GM23338 (cell line): ENCODE measurements around the gene EYS. TPM values are rescaled to one million over a fixed set of nuclear protein-coding genes. Genes with fewer than 3 reads are reported as not detected.

Source experiments
- ATAC-seq: fragments of 200-7000 bp; cut with Tn5 transposase; 3 replicates; pipeline ENCODE4 v1.9.1; 2020
- DNase-seq: peaks from one replicate; pipeline ENCODE4 v3.0.0-alpha.2; 2015; ENCODE audit warnings: low spot score
- H2AFZ ChIP-seq: fragments of 200-600 bp; sonication (generic); 2 replicates; pipeline ENCODE4 v1.8.0; 2016; ENCODE audit warnings: antibody characterized with exemption, mild to moderate bottlenecking, moderate library complexity
- H3F3A ChIP-seq: fragments of 200-600 bp; sonication (generic); replicated peaks from 2 replicates; pipeline ENCODE4 v1.8.0; 2017; ENCODE audit warnings: antibody characterized with exemption, mixed run types, low read depth
- H3K27ac ChIP-seq: fragments of 200-600 bp; sonication (generic); 2 replicates; pipeline ENCODE4 v1.6.1; 2016; ENCODE audit warnings: low read depth
- H3K27me3 ChIP-seq: fragments of 200-600 bp; sonication (generic); 2 replicates; pipeline ENCODE4 v1.8.0; 2016; ENCODE audit warnings: mild to moderate bottlenecking, mixed run types, moderate library complexity; ENCODE audit not compliant: insufficient read depth
- H3K36me3 ChIP-seq: fragments of 200-600 bp; sonication (generic); 2 replicates; pipeline ENCODE4 v1.8.0; 2016; ENCODE audit warnings: mild to moderate bottlenecking; ENCODE audit not compliant: insufficient read depth
- H3K4me1 ChIP-seq: fragments of 200-600 bp; sonication (generic); 2 replicates; pipeline ENCODE4 v1.8.0; 2016; ENCODE audit warnings: mild to moderate bottlenecking, moderate library complexity; ENCODE audit not compliant: insufficient read depth
- H3K4me2 ChIP-seq: fragments of 200-600 bp; sonication (generic); 2 replicates; pipeline ENCODE4 v1.7.1; 2017; ENCODE audit warnings: mixed run types
- H3K4me3 ChIP-seq: fragments of 200-600 bp; sonication (generic); 2 replicates; pipeline ENCODE4 v1.6.1; 2016; ENCODE audit warnings: mixed run types
- H3K79me2 ChIP-seq: fragments of 200-600 bp; sonication (generic); replicated peaks from 2 replicates; pipeline ENCODE4 v1.8.0; 2017; ENCODE audit warnings: mild to moderate bottlenecking; ENCODE audit not compliant: insufficient read depth
- H3K9me2 ChIP-seq: fragments of 200-600 bp; sonication (generic); 2 replicates; pipeline ENCODE4 v1.8.0; 2017; ENCODE audit not compliant: insufficient read depth
- H4K20me1 ChIP-seq: fragments of 200-600 bp; sonication (generic); replicated peaks from 2 replicates; pipeline ENCODE4 v1.8.0; 2017; ENCODE audit warnings: mild to moderate bottlenecking; ENCODE audit not compliant: insufficient read depth
- H3K27ac Mint-ChIP-seq: 2 replicates; pipeline ENCODE4 v1.8.0; 2020; ENCODE audit warnings: inconsistent platforms, mild to moderate bottlenecking, moderate library complexity, mixed read lengths
- H3K27me3 Mint-ChIP-seq: 3 replicates; pipeline ENCODE4 v1.8.0; 2022; ENCODE audit warnings: low read depth, mild to moderate bottlenecking, moderate library complexity, mixed read lengths, inconsistent platforms; ENCODE audit not compliant: insufficient read depth, poor library complexity
- H3K36me3 Mint-ChIP-seq: 3 replicates; pipeline ENCODE4 v1.8.0; 2021; ENCODE audit warnings: low read depth, mild to moderate bottlenecking, inconsistent platforms, moderate library complexity, mixed read lengths
- H3K4me1 Mint-ChIP-seq: 3 replicates; pipeline ENCODE4 v1.8.0; 2020; ENCODE audit warnings: mild to moderate bottlenecking, inconsistent platforms, mixed read lengths
- H3K4me3 Mint-ChIP-seq: 3 replicates; pipeline ENCODE4 v1.8.0; 2021; ENCODE audit warnings: moderate library complexity, mild to moderate bottlenecking, inconsistent platforms, mixed read lengths
- H3K9me3 Mint-ChIP-seq: 3 replicates; pipeline ENCODE4 v1.8.0; 2020; ENCODE audit warnings: moderate library complexity, mild to moderate bottlenecking, inconsistent platforms, mixed read lengths
- EZH2 ChIP-seq: fragments of 200-600 bp; sonication (generic); IDR thresholded peaks from one replicate; pipeline ENCODE4 v1.8.0; 2017; ENCODE audit warnings: antibody characterized with exemption, mild to moderate bottlenecking, low read depth; ENCODE audit not compliant: unreplicated experiment
- JUNB ChIP-seq: IDR thresholded peaks from one replicate; pipeline ENCODE4 v1.6.1; 2016; ENCODE audit warnings: antibody characterized with exemption; ENCODE audit not compliant: unreplicated experiment
- NANOG ChIP-seq: IDR thresholded peaks from 2 replicates; pipeline ENCODE4 v1.6.1; 2016; ENCODE audit warnings: antibody characterized with exemption, borderline replicate concordance
- ZNF114 ChIP-seq: fragments of 250-450 bp; sonication (Bioruptor Pico); IDR thresholded peaks from 2 replicates; pipeline ENCODE4 v1.5.0; 2020; ENCODE audit warnings: mild to moderate bottlenecking, moderate library complexity
- ZNF331 ChIP-seq: fragments of 250-450 bp; sonication (Bioruptor Pico); IDR thresholded peaks from 2 replicates; pipeline ENCODE4 v1.5.0; 2020; ENCODE audit warnings: low read depth, mild to moderate bottlenecking, moderate library complexity
- polyA plus RNA-seq: library from polyadenylated mRNA; unstranded; fragments of >200 nt; fragmentation: Nextera tagmentation; extraction: Ambion mirVana; gene quantifications from 2 replicates; pipeline ENCODE4 v1.2.1, GENCODE V29; 2016
- total RNA-seq: library from RNA; depleted of rRNA; stranded (reverse); fragments of >200 nt; shearing (Covaris generic); gene quantifications from 2 replicates; pipeline ENCODE4 v1.2.3, GENCODE V29; 2014
- TF ChIP-seq, protein P1 (sequence below): IDR thresholded peaks from one replicate; pipeline ENCODE4 v1.6.1; 2018; ENCODE audit warnings: antibody characterized with exemption; ENCODE audit not compliant: unreplicated experiment
- TF ChIP-seq, protein P2 (sequence below), 2 experiments: fragments of 200-600 bp in 1 of 2; sonication (generic) in 1 of 2; conservative IDR thresholded peaks; 2 replicates each; pipeline versions ENCODE4 v1.5.1 to v1.6.1; 2016 to 2017; ENCODE audit warnings: antibody characterized with exemption in 2 of 2, low read depth in 2 of 2, mild to moderate bottlenecking in 2 of 2, moderate library complexity in 1 of 2
- TF ChIP-seq, protein P3 (sequence below): fragments of 250-450 bp; sonication (Bioruptor Pico); IDR thresholded peaks from 2 replicates; pipeline ENCODE4 v1.5.0; 2020; ENCODE audit warnings: mild to moderate bottlenecking, moderate library complexity

EYS gene
- total and polyA plus RNA-seq, 2 experiments from 2014 or later = 0.38 to 0.52 TPM

GRCh38 chr6:63742060-63742459 lies 1965.0 kb downstream of the EYS start:
- Histone ChIP-seq H3K36me3 (no peaks in the 10 kb centered on the region), H3K4me1 (no peaks in the 10 kb centered on the region), H3K4me3 (no peak overlapping the region), H3K4me2 (no peak overlapping the region), H3K27me3 (no peaks in the 10 kb centered on the region), H3K9me2 (no peaks in the 10 kb centered on the region; the same call in 1 of the 2 replicates), H2AFZ (no peak overlapping the region), H4K20me1 (no peaks in the 10 kb centered on the region), H3F3A (no peaks in the 10 kb centered on the region), H3K79me2 (no peaks in the 10 kb centered on the region), H3K27ac (no peak overlapping the region)
- no peak for DNase-seq
- no peak for ATAC-seq
- no peak for TF ChIP-seq NANOG
- TF ChIP-seq EZH2 = no peak
- TF ChIP-seq JUNB = no peak
- no peak for TF ChIP-seq ZNF331 (CRISPR knock-in tag)
- no peak for TF ChIP-seq ZNF114 (CRISPR knock-in tag)
- TF ChIP-seq, protein P1, sequence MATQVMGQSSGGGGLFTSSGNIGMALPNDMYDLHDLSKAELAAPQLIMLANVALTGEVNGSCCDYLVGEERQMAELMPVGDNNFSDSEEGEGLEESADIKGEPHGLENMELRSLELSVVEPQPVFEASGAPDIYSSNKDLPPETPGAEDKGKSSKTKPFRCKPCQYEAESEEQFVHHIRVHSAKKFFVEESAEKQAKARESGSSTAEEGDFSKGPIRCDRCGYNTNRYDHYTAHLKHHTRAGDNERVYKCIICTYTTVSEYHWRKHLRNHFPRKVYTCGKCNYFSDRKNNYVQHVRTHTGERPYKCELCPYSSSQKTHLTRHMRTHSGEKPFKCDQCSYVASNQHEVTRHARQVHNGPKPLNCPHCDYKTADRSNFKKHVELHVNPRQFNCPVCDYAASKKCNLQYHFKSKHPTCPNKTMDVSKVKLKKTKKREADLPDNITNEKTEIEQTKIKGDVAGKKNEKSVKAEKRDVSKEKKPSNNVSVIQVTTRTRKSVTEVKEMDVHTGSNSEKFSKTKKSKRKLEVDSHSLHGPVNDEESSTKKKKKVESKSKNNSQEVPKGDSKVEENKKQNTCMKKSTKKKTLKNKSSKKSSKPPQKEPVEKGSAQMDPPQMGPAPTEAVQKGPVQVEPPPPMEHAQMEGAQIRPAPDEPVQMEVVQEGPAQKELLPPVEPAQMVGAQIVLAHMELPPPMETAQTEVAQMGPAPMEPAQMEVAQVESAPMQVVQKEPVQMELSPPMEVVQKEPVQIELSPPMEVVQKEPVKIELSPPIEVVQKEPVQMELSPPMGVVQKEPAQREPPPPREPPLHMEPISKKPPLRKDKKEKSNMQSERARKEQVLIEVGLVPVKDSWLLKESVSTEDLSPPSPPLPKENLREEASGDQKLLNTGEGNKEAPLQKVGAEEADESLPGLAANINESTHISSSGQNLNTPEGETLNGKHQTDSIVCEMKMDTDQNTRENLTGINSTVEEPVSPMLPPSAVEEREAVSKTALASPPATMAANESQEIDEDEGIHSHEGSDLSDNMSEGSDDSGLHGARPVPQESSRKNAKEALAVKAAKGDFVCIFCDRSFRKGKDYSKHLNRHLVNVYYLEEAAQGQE = no peak
- TF ChIP-seq, protein P2, sequence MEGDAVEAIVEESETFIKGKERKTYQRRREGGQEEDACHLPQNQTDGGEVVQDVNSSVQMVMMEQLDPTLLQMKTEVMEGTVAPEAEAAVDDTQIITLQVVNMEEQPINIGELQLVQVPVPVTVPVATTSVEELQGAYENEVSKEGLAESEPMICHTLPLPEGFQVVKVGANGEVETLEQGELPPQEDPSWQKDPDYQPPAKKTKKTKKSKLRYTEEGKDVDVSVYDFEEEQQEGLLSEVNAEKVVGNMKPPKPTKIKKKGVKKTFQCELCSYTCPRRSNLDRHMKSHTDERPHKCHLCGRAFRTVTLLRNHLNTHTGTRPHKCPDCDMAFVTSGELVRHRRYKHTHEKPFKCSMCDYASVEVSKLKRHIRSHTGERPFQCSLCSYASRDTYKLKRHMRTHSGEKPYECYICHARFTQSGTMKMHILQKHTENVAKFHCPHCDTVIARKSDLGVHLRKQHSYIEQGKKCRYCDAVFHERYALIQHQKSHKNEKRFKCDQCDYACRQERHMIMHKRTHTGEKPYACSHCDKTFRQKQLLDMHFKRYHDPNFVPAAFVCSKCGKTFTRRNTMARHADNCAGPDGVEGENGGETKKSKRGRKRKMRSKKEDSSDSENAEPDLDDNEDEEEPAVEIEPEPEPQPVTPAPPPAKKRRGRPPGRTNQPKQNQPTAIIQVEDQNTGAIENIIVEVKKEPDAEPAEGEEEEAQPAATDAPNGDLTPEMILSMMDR (conservative IDR thresholded peaks at IDR 0.05; ENCODE audit: low read depth in 2 of 2) = no peak
- TF ChIP-seq, protein P3, sequence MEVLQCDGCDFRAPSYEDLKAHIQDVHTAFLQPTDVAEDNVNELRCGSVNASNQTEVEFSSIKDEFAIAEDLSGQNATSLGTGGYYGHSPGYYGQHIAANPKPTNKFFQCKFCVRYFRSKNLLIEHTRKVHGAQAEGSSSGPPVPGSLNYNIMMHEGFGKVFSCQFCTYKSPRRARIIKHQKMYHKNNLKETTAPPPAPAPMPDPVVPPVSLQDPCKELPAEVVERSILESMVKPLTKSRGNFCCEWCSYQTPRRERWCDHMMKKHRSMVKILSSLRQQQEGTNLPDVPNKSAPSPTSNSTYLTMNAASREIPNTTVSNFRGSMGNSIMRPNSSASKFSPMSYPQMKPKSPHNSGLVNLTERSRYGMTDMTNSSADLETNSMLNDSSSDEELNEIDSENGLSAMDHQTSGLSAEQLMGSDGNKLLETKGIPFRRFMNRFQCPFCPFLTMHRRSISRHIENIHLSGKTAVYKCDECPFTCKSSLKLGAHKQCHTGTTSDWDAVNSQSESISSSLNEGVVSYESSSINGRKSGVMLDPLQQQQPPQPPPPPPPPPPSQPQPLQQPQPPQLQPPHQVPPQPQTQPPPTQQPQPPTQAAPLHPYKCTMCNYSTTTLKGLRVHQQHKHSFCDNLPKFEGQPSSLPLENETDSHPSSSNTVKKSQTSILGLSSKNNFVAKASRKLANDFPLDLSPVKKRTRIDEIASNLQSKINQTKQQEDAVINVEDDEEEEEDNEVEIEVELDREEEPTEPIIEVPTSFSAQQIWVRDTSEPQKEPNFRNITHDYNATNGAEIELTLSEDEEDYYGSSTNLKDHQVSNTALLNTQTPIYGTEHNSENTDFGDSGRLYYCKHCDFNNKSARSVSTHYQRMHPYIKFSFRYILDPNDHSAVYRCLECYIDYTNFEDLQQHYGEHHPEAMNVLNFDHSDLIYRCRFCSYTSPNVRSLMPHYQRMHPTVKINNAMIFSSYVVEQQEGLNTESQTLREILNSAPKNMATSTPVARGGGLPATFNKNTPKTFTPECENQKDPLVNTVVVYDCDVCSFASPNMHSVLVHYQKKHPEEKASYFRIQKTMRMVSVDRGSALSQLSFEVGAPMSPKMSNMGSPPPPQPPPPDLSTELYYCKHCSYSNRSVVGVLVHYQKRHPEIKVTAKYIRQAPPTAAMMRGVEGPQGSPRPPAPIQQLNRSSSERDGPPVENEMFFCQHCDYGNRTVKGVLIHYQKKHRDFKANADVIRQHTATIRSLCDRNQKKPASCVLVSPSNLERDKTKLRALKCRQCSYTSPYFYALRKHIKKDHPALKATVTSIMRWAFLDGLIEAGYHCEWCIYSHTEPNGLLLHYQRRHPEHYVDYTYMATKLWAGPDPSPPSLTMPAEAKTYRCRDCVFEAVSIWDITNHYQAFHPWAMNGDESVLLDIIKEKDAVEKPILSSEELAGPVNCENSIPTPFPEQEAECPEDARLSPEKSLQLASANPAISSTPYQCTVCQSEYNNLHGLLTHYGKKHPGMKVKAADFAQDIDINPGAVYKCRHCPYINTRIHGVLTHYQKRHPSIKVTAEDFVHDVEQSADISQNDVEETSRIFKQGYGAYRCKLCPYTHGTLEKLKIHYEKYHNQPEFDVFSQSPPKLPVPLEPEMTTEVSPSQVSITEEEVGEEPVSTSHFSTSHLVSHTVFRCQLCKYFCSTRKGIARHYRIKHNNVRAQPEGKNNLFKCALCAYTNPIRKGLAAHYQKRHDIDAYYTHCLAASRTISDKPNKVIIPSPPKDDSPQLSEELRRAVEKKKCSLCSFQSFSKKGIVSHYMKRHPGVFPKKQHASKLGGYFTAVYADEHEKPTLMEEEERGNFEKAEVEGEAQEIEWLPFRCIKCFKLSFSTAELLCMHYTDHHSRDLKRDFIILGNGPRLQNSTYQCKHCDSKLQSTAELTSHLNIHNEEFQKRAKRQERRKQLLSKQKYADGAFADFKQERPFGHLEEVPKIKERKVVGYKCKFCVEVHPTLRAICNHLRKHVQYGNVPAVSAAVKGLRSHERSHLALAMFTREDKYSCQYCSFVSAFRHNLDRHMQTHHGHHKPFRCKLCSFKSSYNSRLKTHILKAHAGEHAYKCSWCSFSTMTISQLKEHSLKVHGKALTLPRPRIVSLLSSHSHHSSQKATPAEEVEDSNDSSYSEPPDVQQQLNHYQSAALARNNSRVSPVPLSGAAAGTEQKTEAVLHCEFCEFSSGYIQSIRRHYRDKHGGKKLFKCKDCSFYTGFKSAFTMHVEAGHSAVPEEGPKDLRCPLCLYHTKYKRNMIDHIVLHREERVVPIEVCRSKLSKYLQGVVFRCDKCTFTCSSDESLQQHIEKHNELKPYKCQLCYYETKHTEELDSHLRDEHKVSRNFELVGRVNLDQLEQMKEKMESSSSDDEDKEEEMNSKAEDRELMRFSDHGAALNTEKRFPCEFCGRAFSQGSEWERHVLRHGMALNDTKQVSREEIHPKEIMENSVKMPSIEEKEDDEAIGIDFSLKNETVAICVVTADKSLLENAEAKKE (CRISPR knock-in tag) = no peak
- Mint-ChIP-seq H3K9me3 (peaks cover 6% of the 10 kb centered on the region; the same call in 2 of the 3 replicates), H3K36me3 (no peaks in the 10 kb centered on the region; the same call in 1 of the 3 replicates), H3K27ac (no peak overlapping the region), H3K27me3 (peaks cover 3% of the 10 kb centered on the region), H3K4me3 (no peak overlapping the region), H3K4me1 (no peaks in the 10 kb centered on the region)
